Mononuclear cell (primary cell): ENCODE measurements around the gene FAM83C. TPM values are rescaled to one million over a fixed set of nuclear protein-coding genes. Genes with fewer than 3 reads are reported as not detected.

Experiments used
- total RNA-seq: library from RNA; depleted of rRNA; stranded (reverse); fragments of >200 nt; gene quantifications from one replicate; pipeline ENCODE4 v1.2.3, GENCODE V29; 2012

Gene FAM83C
- total RNA-seq, 1 donor = not detected

Other genes with a start within 250 kb of the FAM83C start
- gene TRPC4AP, start 199.6 kb downstream of the FAM83C start, total RNA-seq = 55.3 TPM
- 19.5 TPM for gene EDEM2, start 145.1 kb downstream of the FAM83C start, total RNA-seq
- 1.2 TPM for gene PROCR, start 120.4 kb downstream of the FAM83C start, total RNA-seq
- not detected for gene MMP24, start 65.7 kb downstream of the FAM83C start, total RNA-seq
- gene MMP24OS, start 14.3 kb downstream of the FAM83C start, total RNA-seq = 20.1 TPM
- 33.9 TPM for gene EIF6, start 7.7 kb downstream of the FAM83C start, total RNA-seq
- gene UQCC1, start 119.5 kb upstream of the FAM83C start, total RNA-seq = 10.4 TPM
- not detected for gene GDF5, start 145.8 kb upstream of the FAM83C start, total RNA-seq
- 10.7 TPM for gene CEP250, start 163.2 kb upstream of the FAM83C start, total RNA-seq
- not detected for gene C20orf173, start 237.2 kb upstream of the FAM83C start, total RNA-seq
- 217 TPM for gene ERGIC3, start 249.7 kb upstream of the FAM83C start, total RNA-seq